ENCODE measurements around the gene LMOD3. TPM values are rescaled to one million over a fixed set of nuclear protein-coding genes. Genes with fewer than 3 reads are reported as not detected.

The LMOD3 gene
- total and polyA plus RNA-seq, 2 of the 8 experiments (the other 6 are each of a cell fraction or from before 2014, with no cell fraction given), result not detected

DNA sequence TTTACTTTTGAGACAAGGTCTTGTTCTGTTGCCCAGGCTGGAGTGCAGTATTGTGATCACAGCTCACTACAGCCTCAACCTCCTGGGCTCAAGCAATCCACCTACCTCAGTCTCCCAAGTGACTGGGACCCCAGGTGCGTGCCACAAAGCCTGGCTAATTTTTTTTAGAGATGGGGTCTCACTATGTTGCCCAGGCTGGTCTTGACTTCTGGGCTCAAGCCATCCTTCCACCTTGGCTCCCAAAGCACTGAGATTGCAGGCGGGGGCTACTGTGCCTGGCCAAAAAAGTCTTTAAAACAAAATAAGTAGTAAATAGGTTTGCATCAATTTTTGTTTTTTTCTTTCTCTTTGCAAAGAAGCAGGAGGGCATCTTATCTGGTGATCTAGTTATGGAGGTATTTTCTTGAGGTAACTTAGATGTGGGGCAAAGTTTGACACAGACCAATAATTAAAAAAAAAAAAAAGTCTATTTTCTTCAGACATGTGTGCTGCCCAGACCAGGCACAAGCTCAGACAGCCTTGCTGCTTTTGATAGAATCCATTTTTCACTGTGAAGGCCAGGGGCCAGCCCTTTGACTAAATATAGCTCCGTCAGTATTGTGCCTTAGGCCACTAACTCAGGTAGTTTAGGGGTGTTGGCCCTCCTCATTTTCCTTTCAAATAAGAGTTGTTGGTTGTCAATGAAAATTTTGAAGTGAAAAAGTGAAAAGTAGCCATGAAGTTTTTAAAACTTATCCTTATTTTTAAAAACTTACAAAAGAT, 35.2 kb downstream of the LMOD3 start:
- 93% methylated on average over 3 of the region's 3 CpGs; no CpG with 5 or more reads in 1 of the 2 experiments for WGBS, 2 experiments (ENCODE audit: extremely low coverage in 1 of 2, insufficient coverage in 1 of 2, insufficient read length in 1 of 2, insufficient replicate concordance in 2 of 2, low coverage in 1 of 2, low lambda C conversion rate in 2 of 2, missing lambda C conversion rate in 1 of 2)
- H4K91ac ChIP-seq (replicated peaks; ENCODE audit: insufficient read length, low read length), result no peak overlapping the region
- no peaks in the 10 kb centered on the region for H3K36me3 ChIP-seq (ENCODE audit: control insufficient read depth in 2 of 4, insufficient read depth in 4 of 4, low read length in 3 of 4)
- no peak overlapping the region for H2BK120ac ChIP-seq (replicated peaks; ENCODE audit: low read depth, low read length)
- no peaks in the 10 kb centered on the region for H3K79me1 ChIP-seq (ENCODE audit: low read depth, low read length)
- H2BK12ac ChIP-seq (ENCODE audit: low read depth, low read length), result no peak overlapping the region
- DNase-seq (ENCODE audit: low read depth in 1 of 2, low spot score in 2 of 2) (no peak), FAIRE-seq (no peak)
- no peak overlapping the region for H3K4ac ChIP-seq (replicated peaks; ENCODE audit: insufficient read length, low read depth, low read length)
- POLR2A ChIA-PET (ENCODE audit: partially characterized antibody), result interaction anchor here (0.8 kb wide), 1 partner anchor 497 kb away, joined by 3 read pairs; no protein-coding TSS in a partner anchor
- TF ChIP-seq PHF8 (conservative IDR thresholded peaks at IDR 0.05; ENCODE audit: low read depth, low read length) (no peak), MAFK (IDR thresholded peaks at IDR 0.05; ENCODE audit: low read depth, low read length) (no peak), SRF (IDR thresholded peaks at IDR 0.05; ENCODE audit: low read depth, low read length) (no peak), CTBP2 (IDR thresholded peaks at IDR 0.05; ENCODE audit: borderline replicate concordance, insufficient read depth, insufficient read length, low read length) (no peak), TAF1 (IDR thresholded peaks at IDR 0.05; ENCODE audit: low read depth, low read length) (no peak), HDAC2 (IDR thresholded peaks at IDR 0.05; ENCODE audit: borderline replicate concordance in 1 of 2, low read depth in 2 of 2, low read length in 2 of 2) (no peak), FOSL1 (IDR thresholded peaks at IDR 0.05; ENCODE audit: insufficient read depth, low read depth, low read length) (no peak), JUND (IDR thresholded peaks at IDR 0.05; ENCODE audit: low read length) (no peak), SAP30 (IDR thresholded peaks at IDR 0.05; ENCODE audit: insufficient read depth, insufficient replicate concordance, low read length) (no peak), JUN (IDR thresholded peaks at IDR 0.05; ENCODE audit: low read depth, low read length) (no peak), RBBP5 (IDR thresholded peaks at IDR 0.05; ENCODE audit: borderline replicate concordance, low read depth, low read length) (no peak), SP2 (IDR thresholded peaks at IDR 0.05; ENCODE audit: low read length) (no peak)
- H3K4me2 ChIP-seq (ENCODE audit: insufficient read depth in 1 of 2, low read depth in 2 of 2, low read length in 2 of 2), result no peak overlapping the region; a peak in 1 of 4 replicates
- H2AK5ac ChIP-seq (ENCODE audit: low read depth, low read length), result no peak overlapping the region
- no peak overlapping the region for H3K18ac ChIP-seq (ENCODE audit: extremely low read depth, low read length)
- CTCF ChIA-PET (ENCODE audit: partially characterized antibody), result interaction anchor here (0.7 to 1.0 kb wide), 2 partner anchors 76 to 353 kb away, joined by 3 read pairs; no protein-coding TSS in a partner anchor
- H3K4me1 ChIP-seq (replicated peaks in 1 of 4; ENCODE audit: control insufficient read depth in 3 of 4, insufficient read depth in 4 of 4, low read length in 3 of 4), result peaks cover 4 to 12% (median 7%) of the 10 kb centered on the region in 4 experiments; a peak in 6 of 7 replicates
- no peak overlapping the region for H2AFZ ChIP-seq (ENCODE audit: low read length)
- no peak overlapping the region for H2BK20ac ChIP-seq (ENCODE audit: low read length)
- H3K23me2 ChIP-seq (ENCODE audit: low read depth, low read length), result peaks cover 4% of the 10 kb centered on the region
- H4K5ac ChIP-seq (ENCODE audit: insufficient read length, low read depth, low read length), result no peak overlapping the region
- H2BK5ac ChIP-seq (ENCODE audit: low read depth, low read length), result no peak overlapping the region
- H3K27me3 ChIP-seq (replicated peaks in 1 of 4; ENCODE audit: control insufficient read depth in 3 of 4, extremely low read depth in 1 of 4, insufficient read depth in 3 of 4, low read length in 3 of 4), result no peaks in the 10 kb centered on the region
- no peak overlapping the region for H4K8ac ChIP-seq (ENCODE audit: extremely low read depth, insufficient read depth, low read length)
- no peak overlapping the region for H3K9ac ChIP-seq (replicated peaks in 1 of 4; ENCODE audit: extremely low read depth in 1 of 4, low read depth in 3 of 4, low read length in 3 of 4)
- no peaks in the 10 kb centered on the region for H3K9me3 ChIP-seq (ENCODE audit: insufficient read depth in 2 of 2, low read depth in 1 of 2, low read length in 1 of 2)
- H3K4me3 ChIP-seq (ENCODE audit: extremely low read depth in 1 of 4, insufficient read depth in 2 of 4, low read depth in 3 of 4, low read length in 4 of 4), result no peak overlapping the region
- H3K79me2 ChIP-seq (ENCODE audit: control insufficient read depth in 1 of 2, insufficient read depth in 2 of 2, low read length in 2 of 2), result no peaks in the 10 kb centered on the region
- H4K20me1 ChIP-seq (replicated peaks in 1 of 2; ENCODE audit: control insufficient read depth in 1 of 2, insufficient read depth in 2 of 2, low read length in 2 of 2), result peaks cover 0 to 1% of the 10 kb centered on the region in 2 experiments
- H3K14ac ChIP-seq (ENCODE audit: insufficient read length), result no peak overlapping the region
- no peak overlapping the region for H3K23ac ChIP-seq (ENCODE audit: insufficient read length)
- no peak overlapping the region for H2BK15ac ChIP-seq (ENCODE audit: low read length)
- no peak overlapping the region for H3K56ac ChIP-seq (replicated peaks; ENCODE audit: insufficient read length, low read depth, low read length)
- no peak overlapping the region for H3K27ac ChIP-seq (ENCODE audit: low read depth, low read length)

Data from H1 (cell line).